GM19395 (cell line): ENCODE results near the gene TCEANC2.
"Not testable (repeated sequence)": the region's sequence is repeated elsewhere in the genome, so short reads cannot be mapped to it uniquely, and the experiment has no call there.

Source experiments
- ATAC-seq: cut with Tn5 transposase; IDR thresholded peaks from one replicate; pipeline ENCODE4 v1.9.1; 2021; ENCODE audit warnings: mild to moderate bottlenecking, moderate library complexity; ENCODE audit not compliant: unreplicated experiment

The TCEANC2 gene

DNA sequence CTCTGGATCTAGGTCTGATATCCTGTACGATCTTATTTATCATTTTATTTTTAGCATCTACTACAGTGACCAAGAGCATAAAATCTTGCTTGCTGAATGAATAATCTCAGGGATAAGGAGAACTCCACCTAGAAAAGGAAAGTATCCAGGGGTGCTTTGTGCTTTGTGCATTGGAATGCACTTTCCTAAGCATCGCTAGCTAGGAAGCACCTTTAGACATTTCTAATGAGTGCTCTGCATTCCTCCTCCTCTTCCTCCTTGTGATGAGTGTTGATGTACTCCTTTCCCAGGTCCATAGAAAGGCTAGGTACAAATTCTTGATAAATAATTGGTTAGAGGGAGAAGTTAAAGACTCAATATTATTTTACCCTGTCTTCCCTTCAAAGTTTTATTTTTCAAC, 31.4 kb downstream of the TCEANC2 start:
- no peak for ATAC-seq

- no peak for ATAC-seq
These were observed 33.3 kb downstream of the TCEANC2 start for GRCh38 chr1:54086754-54087153.

GRCh38 chr1:54088385-54088784, 35.0 kb downstream of the TCEANC2 start:
- no peak for ATAC-seq

DNA sequence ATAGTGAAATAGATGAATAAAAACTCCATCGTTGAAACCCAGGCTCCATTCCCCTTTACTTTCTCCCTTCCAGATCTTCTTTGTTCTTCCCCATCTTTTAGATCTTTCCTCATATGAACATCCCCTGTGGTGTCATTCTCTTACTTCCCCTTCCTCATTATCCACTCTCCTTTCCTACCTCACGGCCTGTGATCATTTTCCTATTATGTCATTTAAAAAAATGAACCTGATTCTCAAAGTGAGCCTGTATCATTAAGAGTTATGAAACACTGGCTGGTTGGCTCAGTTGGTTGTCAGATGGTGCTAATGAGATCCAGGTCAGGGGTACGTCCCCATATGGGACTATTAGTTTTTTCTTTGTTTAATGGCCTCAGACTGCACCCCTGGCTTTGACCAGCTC, 38.3 kb downstream of the TCEANC2 start:
- ATAC-seq: no peak

GRCh38 chr1:54094001-54094729, 40.8 kb downstream of the TCEANC2 start:
- ATAC-seq: no peak

DNA sequence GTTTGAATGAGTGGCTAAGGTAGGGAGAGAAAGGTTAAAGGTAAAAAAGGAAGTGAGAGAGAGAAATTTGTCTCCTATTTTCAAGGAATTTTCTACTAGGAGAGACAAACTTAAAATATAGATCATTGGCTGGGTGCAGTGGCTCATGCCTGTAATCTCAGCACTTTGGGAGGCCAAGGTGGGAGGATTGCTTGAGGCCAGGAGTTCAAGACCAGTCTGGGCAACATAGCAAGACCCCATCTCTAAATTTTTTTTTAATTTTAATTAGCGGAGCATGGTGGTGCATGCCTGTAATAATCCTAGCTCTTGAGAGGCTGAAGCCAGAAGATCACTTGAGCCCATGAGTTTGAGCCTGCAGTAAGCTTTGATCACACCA, 41.3 kb downstream of the TCEANC2 start:
- not testable (repeated sequence) for ATAC-seq

DNA sequence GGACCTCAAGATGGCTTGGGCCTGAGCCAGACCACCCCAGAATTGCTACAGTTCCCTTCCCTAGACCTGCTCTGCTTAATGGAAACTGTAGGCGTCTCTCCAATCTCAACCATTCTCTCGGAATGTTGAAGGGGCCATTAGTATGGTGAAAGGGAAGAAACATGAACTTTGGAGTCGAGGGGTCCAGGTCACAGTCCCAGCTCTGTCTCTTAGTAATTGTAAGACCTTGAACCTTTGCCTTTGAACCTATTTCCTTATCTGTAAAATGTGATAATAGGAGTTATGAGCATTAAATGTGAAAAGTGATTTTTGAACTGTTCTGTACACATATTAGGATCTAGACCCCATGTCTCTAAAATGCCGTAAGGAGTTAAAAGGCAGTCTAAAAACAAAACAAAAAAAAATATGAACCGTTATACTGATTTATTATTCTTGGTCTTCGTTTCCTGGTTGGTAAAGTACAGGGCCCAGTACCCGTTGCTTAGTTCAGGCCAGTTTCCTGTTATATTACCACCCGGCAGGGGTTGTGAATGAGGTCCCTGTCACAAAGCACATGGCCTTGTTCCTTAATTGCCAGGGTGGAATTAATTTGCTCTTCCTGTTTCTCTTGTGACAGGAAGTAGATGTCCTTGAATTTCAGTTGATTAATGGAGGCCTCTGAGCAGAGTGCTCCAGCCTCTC, 42.3 kb downstream of the TCEANC2 start:
- no peak for ATAC-seq

DNA sequence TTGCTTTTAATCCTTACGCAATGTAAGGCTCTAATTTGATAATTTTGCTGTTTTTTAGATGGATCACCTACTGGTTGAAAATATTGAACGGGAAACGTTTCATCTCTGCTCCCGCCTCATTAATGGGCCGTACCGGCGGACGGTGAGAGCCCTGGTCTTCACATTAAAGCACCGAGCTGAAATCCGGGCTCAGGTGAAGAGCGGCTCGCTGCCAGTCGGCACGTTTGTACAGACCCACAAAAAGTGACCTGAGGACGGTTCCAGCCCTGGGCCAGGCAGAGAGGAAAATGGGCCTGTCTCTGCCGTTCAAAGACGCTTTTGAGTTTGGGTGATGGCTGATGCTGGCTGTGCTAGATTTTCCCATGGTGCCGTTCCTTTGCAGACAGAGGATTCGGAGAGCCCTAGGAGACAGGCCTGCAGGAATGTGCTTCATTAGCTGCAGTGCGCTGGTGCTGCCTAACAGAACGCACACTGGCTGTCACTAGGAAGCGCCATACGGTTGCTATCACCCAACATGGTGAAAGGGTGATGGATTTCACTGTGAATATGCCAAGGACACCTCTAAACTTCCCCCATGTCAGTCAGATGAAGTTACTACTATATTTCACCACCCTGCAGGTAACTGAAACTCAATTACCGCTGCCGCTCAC, 42.9 kb downstream of the TCEANC2 start:
- no peak for ATAC-seq

DNA sequence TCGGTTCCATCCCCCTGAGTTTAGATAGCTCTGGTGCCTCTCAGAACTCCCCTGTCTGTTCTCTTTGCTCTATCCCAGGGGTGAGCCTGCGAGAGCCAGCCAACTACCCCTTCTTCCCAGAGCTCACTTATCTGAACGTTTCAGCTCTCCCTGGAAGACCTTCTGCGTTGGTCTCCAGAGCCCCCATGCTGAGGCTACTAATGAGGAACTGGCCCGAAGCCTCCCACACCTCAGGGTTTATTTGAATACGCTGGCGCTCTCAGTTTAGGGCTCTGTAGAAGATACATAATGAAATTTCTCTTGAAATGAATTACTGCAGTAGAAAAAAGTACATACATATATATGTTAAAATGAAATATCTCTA, 43.5 kb downstream of the TCEANC2 start:
- no peak for ATAC-seq

- ATAC-seq: no peak
These were observed 45.7 kb downstream of the TCEANC2 start for GRCh38 chr1:54099061-54099610.

DNA sequence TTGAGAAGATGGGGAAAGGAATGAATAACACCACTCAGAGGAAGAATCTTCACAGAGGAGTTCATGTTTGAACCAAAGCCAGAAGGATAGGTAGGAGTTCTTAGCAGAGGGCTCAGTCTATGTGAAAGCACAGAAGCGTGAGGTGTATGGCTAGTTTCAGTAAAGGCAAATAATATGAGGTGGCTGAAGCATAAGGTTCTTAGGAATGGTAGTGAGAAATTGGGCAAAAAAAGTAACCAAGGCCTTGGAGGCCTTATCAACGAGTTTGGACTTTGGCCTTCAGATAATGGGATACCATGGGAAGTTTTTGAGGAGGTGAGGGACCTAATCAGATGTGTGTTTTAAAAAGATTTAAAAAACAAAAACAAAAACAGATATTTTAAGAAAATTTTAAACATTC, 47.1 kb downstream of the TCEANC2 start:
- no peak for ATAC-seq

- ATAC-seq: no peak
These were observed 50.0 kb downstream of the TCEANC2 start for GRCh38 chr1:54103414-54103813.

DNA sequence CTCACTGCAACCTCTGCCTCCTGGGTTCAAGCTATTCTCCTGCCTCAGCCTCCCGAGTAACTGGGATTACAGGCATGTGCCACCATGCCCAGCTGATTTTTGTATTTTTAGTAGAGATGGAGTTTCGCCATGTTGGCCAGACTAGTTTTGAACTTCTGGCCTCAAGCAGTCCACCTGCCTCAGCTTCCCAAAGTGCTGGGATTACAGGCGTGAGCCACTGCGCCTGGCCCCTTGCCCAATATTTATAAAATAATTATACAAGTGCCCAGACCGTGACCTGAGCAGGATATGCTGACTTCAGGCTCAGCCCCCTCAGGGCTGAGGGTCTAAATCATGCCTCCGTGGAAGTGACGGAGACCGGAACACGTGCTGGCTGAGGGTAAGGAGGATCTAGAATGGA, 51.2 kb downstream of the TCEANC2 start:
- not testable (repeated sequence) for ATAC-seq

DNA sequence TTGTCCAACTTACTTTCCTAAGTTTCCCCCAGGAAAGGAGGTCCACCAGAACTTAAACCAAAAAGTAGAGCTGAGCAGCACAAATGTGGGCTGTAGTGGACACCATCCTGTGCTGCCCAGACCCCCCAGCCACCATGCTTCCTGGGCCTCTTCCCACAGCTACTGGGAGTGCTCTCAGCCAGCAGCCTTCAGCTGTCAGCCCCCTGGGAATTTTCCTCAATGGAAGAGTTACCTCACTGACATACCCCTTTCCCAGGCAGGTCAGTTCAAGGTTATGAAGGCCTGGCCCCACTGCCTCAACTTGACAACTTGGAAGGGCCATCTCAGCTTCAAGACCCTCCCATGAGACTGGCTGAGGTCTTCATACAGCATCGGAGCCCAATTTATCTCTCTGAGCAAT, 51.7 kb downstream of the TCEANC2 start:
- ATAC-seq: no peak

GRCh38 chr1:54105736-54106269, 52.4 kb downstream of the TCEANC2 start:
- no peak for ATAC-seq

GRCh38 chr1:54107131-54107530, 53.7 kb downstream of the TCEANC2 start:
- ATAC-seq: no peak

GRCh38 chr1:54108156-54108555, 54.7 kb downstream of the TCEANC2 start:
- ATAC-seq: no peak

GRCh38 chr1:54109129-54110090, 56.0 kb downstream of the TCEANC2 start:
- no peak for ATAC-seq

GRCh38 chr1:54110996-54111395, 57.6 kb downstream of the TCEANC2 start:
- ATAC-seq: no peak

GRCh38 chr1:54111624-54112023, 58.2 kb downstream of the TCEANC2 start:
- ATAC-seq: no peak

GRCh38 chr1:54112027-54112426, 58.6 kb downstream of the TCEANC2 start:
- no peak for ATAC-seq
